Right lobe of liver (tissue), 4 donors: Measurements from ENCODE around the gene STAT5B.

ENCODE experiments used
- POLR2A ChIP-seq: fragments of 450-650 bp; IDR thresholded peaks from one replicate; pipeline ENCODE4 v1.6.1; 2017; ENCODE audit warnings: antibody characterized with exemption, mild to moderate bottlenecking
- TF ChIP-seq, protein P1 (sequence below), 4 donors: fragments of 200-600 bp in 3 of 4; fragments of 450-650 bp in 1 of 4; IDR thresholded peaks; one replicate each; pipeline versions ENCODE4 v1.5.1 to v1.8.0; 2016 to 2022; ENCODE audit warnings: antibody characterized with exemption in 4 of 4, mild to moderate bottlenecking in 2 of 4
- donor health status: DM: no; HTN: no; CAD: no.
- donor health status: DM: no; HTN: no; CAD: no.
- donor health status: DM: no; HTN: yes; CAD: no.

DNA sequence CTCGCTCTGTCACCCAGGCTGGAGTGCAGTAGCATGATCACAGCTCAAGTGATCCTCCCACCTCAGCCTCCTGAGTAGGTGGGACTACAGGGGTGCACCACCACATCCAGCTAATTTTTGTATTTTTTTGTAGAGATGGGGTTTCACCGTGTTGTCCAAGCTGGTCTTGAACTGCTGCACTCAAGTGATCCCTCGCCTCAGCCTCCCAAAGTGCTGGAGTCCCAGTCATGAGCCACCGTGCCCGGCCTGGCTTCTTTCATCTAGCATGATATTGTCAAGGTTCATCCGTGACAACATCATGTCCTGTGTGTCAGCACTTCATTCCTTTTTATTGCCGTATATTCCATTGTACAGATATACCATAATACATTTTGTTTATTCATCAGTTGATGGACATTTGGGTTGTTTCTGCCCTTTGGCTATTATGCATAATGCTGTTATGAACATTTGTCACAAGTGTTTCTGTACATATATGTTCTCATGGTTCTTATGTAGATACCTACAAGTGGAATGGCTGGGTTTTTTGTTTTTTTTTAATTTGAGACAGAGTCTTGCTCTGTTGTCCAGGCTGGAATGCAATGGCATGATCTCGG is 78.5 kb downstream of the STAT5B start:
- TF ChIP-seq, protein P1, sequence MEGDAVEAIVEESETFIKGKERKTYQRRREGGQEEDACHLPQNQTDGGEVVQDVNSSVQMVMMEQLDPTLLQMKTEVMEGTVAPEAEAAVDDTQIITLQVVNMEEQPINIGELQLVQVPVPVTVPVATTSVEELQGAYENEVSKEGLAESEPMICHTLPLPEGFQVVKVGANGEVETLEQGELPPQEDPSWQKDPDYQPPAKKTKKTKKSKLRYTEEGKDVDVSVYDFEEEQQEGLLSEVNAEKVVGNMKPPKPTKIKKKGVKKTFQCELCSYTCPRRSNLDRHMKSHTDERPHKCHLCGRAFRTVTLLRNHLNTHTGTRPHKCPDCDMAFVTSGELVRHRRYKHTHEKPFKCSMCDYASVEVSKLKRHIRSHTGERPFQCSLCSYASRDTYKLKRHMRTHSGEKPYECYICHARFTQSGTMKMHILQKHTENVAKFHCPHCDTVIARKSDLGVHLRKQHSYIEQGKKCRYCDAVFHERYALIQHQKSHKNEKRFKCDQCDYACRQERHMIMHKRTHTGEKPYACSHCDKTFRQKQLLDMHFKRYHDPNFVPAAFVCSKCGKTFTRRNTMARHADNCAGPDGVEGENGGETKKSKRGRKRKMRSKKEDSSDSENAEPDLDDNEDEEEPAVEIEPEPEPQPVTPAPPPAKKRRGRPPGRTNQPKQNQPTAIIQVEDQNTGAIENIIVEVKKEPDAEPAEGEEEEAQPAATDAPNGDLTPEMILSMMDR (IDR thresholded peaks at IDR 0.05) = no peak
- TF ChIP-seq POLR2A = no peak
